A549 treated with dexamethasone at 1 μM for 4 hours (cell line): ENCODE data around the gene MED12. TPM values are rescaled to one million over a fixed set of nuclear protein-coding genes. Genes with fewer than 3 reads are reported as not detected.

Experiments used
- total RNA-seq: library from RNA; stranded (reverse); fragments of 200-300 nt; extraction: Qiagen RNA extraction; gene quantifications from 5 replicates; pipeline ENCODE4 v1.2.3, GENCODE V29; 2022

MED12 gene
- total RNA-seq = 7.5 to 13.5 TPM (median 12.5 TPM) in 5 replicates

GRCh38 chrX:71118032-71118984 is at the start of gene MED12:
MED12 (plus strand) TSS chrX:71118596; CDS start chrX:71118755, 159 bp downstream.

DNA sequence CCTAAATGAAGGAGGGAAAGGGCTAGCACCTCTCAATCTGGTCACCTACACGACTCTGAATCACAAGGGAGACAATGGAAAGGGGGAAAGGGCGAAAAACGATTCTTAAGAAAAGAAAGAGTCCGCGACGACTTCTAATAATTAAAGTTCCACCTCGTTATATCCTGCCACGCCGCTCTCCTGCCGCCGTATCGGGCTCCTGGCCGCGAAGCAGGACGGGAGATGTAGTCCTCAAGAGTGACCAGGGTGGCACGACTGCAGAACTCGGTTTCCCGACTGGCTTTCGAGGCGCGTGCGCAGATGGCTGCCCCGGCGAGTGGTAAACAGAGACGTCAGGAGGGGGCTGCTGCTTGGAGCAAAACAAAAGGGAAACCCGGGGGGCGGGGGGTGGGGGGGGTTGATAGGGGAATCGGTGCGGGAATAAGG is 22.8 kb upstream of the MED12 start, which contains the start of gene FOXO4:
TSS of gene FOXO4 (plus strand) at position 297 of the 426 bp plus-strand sequence. CDS start 678 bp downstream, outside the sequence.

GRCh38 chrX:71106427-71106826 is 12.0 kb upstream of the MED12 start, which contains the start of gene CXorf65:
CXorf65 (minus strand) TSS chrX:71106740; CDS start chrX:71106556, 184 bp downstream.

DNA sequence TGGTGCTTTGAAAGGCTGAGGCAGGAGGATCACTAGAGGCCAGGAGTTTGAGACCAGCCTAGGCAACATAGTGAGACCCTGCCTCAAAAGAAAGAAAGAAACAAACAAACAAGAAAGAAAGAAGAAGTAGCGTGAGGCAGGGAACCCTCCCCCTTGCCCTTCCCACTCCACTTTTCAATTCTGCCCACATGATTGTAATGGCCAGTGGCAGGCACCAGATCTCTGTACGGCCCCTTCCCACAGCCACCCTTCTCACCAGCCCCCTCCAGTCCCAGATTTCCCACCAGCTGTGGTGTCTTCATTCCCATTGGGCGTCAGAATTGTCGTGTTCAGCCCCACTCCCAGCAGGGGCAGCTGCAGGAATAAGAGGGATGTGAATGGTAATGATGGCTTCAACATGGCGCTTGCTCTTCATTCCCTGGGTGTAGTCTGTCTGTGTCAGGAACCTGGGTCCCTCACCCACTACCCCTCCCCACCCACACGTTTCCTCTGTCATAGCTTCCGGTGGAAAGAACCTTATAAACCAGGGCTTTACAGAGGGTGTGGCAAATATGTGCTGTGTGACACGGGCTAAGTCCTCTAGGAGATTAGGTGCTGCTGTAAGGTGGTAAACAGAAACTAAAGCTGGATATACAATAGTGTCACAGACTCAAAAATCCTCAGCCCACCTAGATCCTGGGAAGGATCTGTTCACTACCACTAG is 7.1 kb upstream of the MED12 start, which contains the start of gene IL2RG:
TSS of gene IL2RG (minus strand) at position 437 of the 703 bp plus-strand sequence. CDS start at position 399, 38 bp downstream.

GRCh38 chrX:71144651-71145050 is 26.3 kb downstream of the MED12 start, which contains the start of gene NLGN3:
NLGN3 (plus strand) TSS chrX:71144841; CDS start chrX:71147750, 2,909 bp downstream.

Other genes starting within 250 kb of the MED12 start
- gene TEX11, start 209.9 kb upstream of the MED12 start, total RNA-seq = not detected in 5 replicates
- 0.04 to 0.09 TPM in 2 of 5 replicates, not detected in the others for gene SLC7A3, start 187.5 kb upstream of the MED12 start, total RNA-seq
- 72.3 to 83.0 TPM (median 76.9 TPM) in 5 replicates for gene SNX12, start 50.3 kb upstream of the MED12 start, total RNA-seq
- gene FOXO4, start 22.7 kb upstream of the MED12 start, total RNA-seq = 1.1 to 1.7 TPM (median 1.4 TPM) in 5 replicates
- not detected in 5 replicates for gene CXorf65, start 11.9 kb upstream of the MED12 start, total RNA-seq
- gene IL2RG, start 7.0 kb upstream of the MED12 start, total RNA-seq = 0.06 to 0.25 TPM (median 0.16 TPM) in 5 replicates
- gene NLGN3, start 26.2 kb downstream of the MED12 start, total RNA-seq = 0.70 to 1.5 TPM (median 1.0 TPM) in 5 replicates
- 0.05 to 0.08 TPM (median 0.06 TPM) in 3 of 5 replicates, not detected in the others for gene GJB1, start 104.6 kb downstream of the MED12 start, total RNA-seq
- 10.6 to 14.5 TPM (median 12.9 TPM) in 5 replicates for gene ZMYM3, start 135.5 kb downstream of the MED12 start, total RNA-seq
- 299 to 478 TPM (median 464 TPM) in 5 replicates for gene NONO, start 165.0 kb downstream of the MED12 start, total RNA-seq
- 0.48 to 1.1 TPM (median 0.94 TPM) in 5 replicates for gene ITGB1BP2, start 183.2 kb downstream of the MED12 start, total RNA-seq
- gene TAF1, start 247.8 kb downstream of the MED12 start, total RNA-seq = 13.8 to 19.1 TPM (median 17.7 TPM) in 5 replicates